ENCODE data around the gene DGKH. TPM values are rescaled to one million over a fixed set of nuclear protein-coding genes. Genes with fewer than 3 reads are reported as not detected.

DGKH gene
- total and polyA plus RNA-seq, 2 of the 13 experiments (the other 11 are each of a cell fraction or from before 2014, with no cell fraction given), result 0.01 to 0.13 TPM

- peaks cover 3% of the 10 kb centered on the region for H3K4me1 ChIP-seq (ENCODE audit: insufficient read depth, low read length)
- H3K4me2 ChIP-seq (ENCODE audit: low read depth, low read length), result no peak overlapping the region
- H3K27me3 ChIP-seq (ENCODE audit: control insufficient read depth in 1 of 2, insufficient read depth in 2 of 2, low read length in 2 of 2), result no peaks in the 10 kb centered on the region
- CTCF ChIA-PET (ENCODE audit: low intra/inter-chr PET ratio, low total read pairs), result no interaction called here
- no peak for TF ChIP-seq TSC22D2 (CRISPR knock-in tag; IDR thresholded peaks at IDR 0.05; ENCODE audit: borderline replicate concordance)
- no peak for TF ChIP-seq RFX5 (IDR thresholded peaks at IDR 0.05; ENCODE audit: low read depth, low read length)
- TF ChIP-seq, protein P1, sequence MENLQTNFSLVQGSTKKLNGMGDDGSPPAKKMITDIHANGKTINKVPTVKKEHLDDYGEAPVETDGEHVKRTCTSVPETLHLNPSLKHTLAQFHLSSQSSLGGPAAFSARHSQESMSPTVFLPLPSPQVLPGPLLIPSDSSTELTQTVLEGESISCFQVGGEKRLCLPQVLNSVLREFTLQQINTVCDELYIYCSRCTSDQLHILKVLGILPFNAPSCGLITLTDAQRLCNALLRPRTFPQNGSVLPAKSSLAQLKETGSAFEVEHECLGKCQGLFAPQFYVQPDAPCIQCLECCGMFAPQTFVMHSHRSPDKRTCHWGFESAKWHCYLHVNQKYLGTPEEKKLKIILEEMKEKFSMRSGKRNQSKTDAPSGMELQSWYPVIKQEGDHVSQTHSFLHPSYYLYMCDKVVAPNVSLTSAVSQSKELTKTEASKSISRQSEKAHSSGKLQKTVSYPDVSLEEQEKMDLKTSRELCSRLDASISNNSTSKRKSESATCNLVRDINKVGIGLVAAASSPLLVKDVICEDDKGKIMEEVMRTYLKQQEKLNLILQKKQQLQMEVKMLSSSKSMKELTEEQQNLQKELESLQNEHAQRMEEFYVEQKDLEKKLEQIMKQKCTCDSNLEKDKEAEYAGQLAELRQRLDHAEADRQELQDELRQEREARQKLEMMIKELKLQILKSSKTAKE (CRISPR knock-in tag; IDR thresholded peaks at IDR 0.05; ENCODE audit: borderline replicate concordance), result no peak
- TF ChIP-seq ZNF232 (CRISPR knock-in tag; IDR thresholded peaks at IDR 0.05; ENCODE audit: borderline replicate concordance), result no peak
- TF ChIP-seq ZNF430 (CRISPR knock-in tag; IDR thresholded peaks at IDR 0.05), result no peak
- no peak for TF ChIP-seq TOE1 (CRISPR knock-in tag; IDR thresholded peaks at IDR 0.05)
- TF ChIP-seq KLF6 (CRISPR knock-in tag; IDR thresholded peaks at IDR 0.05), result no peak
- TF ChIP-seq GTF2F1 (IDR thresholded peaks at IDR 0.05; ENCODE audit: low read length), result no peak
- H3K79me2 ChIP-seq (ENCODE audit: insufficient read depth, low read length), result no peaks in the 10 kb centered on the region
- no peak overlapping the region for H3K4me3 ChIP-seq (replicated peaks in 1 of 3; ENCODE audit: insufficient read depth in 1 of 3, low read depth in 2 of 3, low read length in 3 of 3)
- in situ Hi-C loops (cut with HindIII; ENCODE audit: extremely low pct_ligation_motif_present, low pct_unique_long_range_greater_than_20kb), result no loop called here
- H3K9ac ChIP-seq (ENCODE audit: insufficient read depth, low read depth, low read length), result no peak overlapping the region
- no peaks in the 10 kb centered on the region for H4K20me1 ChIP-seq (ENCODE audit: insufficient read depth, low read length)
- no TSS peak for BruUV-seq (replicated peaks)
- POLR2A ChIA-PET, result no interaction called here
- no peak overlapping the region for H3K27ac ChIP-seq (ENCODE audit: extremely low read length, insufficient read depth, low read length)
- H3K9me3 ChIP-seq (ENCODE audit: low read length), result no peaks in the 10 kb centered on the region
- 4% methylated on average over 2 of the region's 2 CpGs for WGBS (ENCODE audit: low lambda C conversion rate)
- no peak overlapping the region for H2AFZ ChIP-seq (ENCODE audit: low read length)
- no peak for FAIRE-seq
- intact Hi-C loops (cut with micrococcal nuclease; ENCODE audit: unreplicated experiment), result no loop called here
- DNase-seq (ENCODE audit: low spot score), result no peak
- H3K36me3 ChIP-seq (replicated peaks in 1 of 2; ENCODE audit: control insufficient read depth in 1 of 2, insufficient read depth in 2 of 2, low read length in 2 of 2), result no peaks in the 10 kb centered on the region
- ATAC-seq, result no peak
Measured at GRCh38 chr13:42022796-42023493, 25.5 kb upstream of the DGKH start.
